CD4-positive, CD25-positive, alpha-beta regulatory T cell (primary cell): ENCODE measurements around the gene STK16. TPM values are rescaled to one million over a fixed set of nuclear protein-coding genes. Genes with fewer than 3 reads are reported as not detected.
A peak's percentile ranks its signal among the peaks of the same experiment; 100 is the strongest.

Experiments
- ATAC-seq, 2 donors: fragments of 150-1000 bp; cut with Tn5 transposase; one replicate each; pipeline ENCODE4 v1.10.0; 2021; ENCODE audit warnings: low read depth in 2 of 2, moderate number of reproducible peaks in 2 of 2, moderate library complexity in 1 of 2
- DNase-seq, 3 donors: peaks; one replicate each; pipeline versions ENCODE4 v3.0.0 to v3.0.0-alpha.2; 2012 to 2022; ENCODE audit warnings: mixed read lengths in 1 of 3
- H3K27ac ChIP-seq: one replicate; pipeline ENCODE4 v1.7.0; 2013; ENCODE audit warnings: mild to moderate bottlenecking, low read length; ENCODE audit not compliant: insufficient read depth, poor library complexity, severe bottlenecking
- H3K27me3 ChIP-seq: one replicate; pipeline ENCODE4 v1.7.0; 2013; ENCODE audit warnings: low read length; ENCODE audit not compliant: control insufficient read depth, insufficient read depth
- H3K36me3 ChIP-seq: one replicate; pipeline ENCODE4 v1.7.0; 2013; ENCODE audit warnings: mild to moderate bottlenecking, low read length, moderate library complexity; ENCODE audit not compliant: control insufficient read depth, insufficient read depth
- H3K4me1 ChIP-seq: 2 replicates; pipeline ENCODE4 v1.7.0; 2013; ENCODE audit warnings: mild to moderate bottlenecking, low read length; ENCODE audit not compliant: insufficient read depth, control insufficient read depth, poor library complexity, severe bottlenecking
- H3K4me3 ChIP-seq: one replicate; pipeline ENCODE4 v1.7.0; 2013; ENCODE audit warnings: low read depth, mild to moderate bottlenecking, low read length, moderate library complexity
- H3K9me3 ChIP-seq, 2 experiments: 1 replicate in 1 of 2; 2 replicates in 1 of 2; pipeline ENCODE4 v1.7.0; 2013; ENCODE audit warnings: low read length in 2 of 2, mild to moderate bottlenecking in 1 of 2, moderate library complexity in 1 of 2; ENCODE audit not compliant: control insufficient read depth in 2 of 2
- H3K27ac Mint-ChIP-seq, 3 donors: one replicate each; pipeline ENCODE4 v1.8.0; 2020 to 2022; ENCODE audit warnings: mild to moderate bottlenecking in 3 of 3, mixed read lengths in 3 of 3, moderate library complexity in 2 of 3
- H3K27me3 Mint-ChIP-seq: one replicate; pipeline ENCODE4 v1.8.0; 2022; ENCODE audit warnings: mild to moderate bottlenecking, mixed read lengths
- H3K36me3 Mint-ChIP-seq: one replicate; pipeline ENCODE4 v1.8.0; 2020; ENCODE audit warnings: mixed read lengths
- H3K4me1 Mint-ChIP-seq, 4 donors: one replicate each; pipeline ENCODE4 v1.8.0; 2020 to 2022; ENCODE audit warnings: mixed read lengths in 4 of 4, mild to moderate bottlenecking in 1 of 4
- H3K4me3 Mint-ChIP-seq, 4 donors: one replicate each; pipeline ENCODE4 v1.8.0; 2020 to 2022; ENCODE audit warnings: mild to moderate bottlenecking in 4 of 4, mixed read lengths in 4 of 4, moderate library complexity in 3 of 4
- H3K9me3 Mint-ChIP-seq, 7 donors: one replicate each; pipeline ENCODE4 v1.8.0; 2020 to 2022; ENCODE audit warnings: mixed read lengths in 7 of 7, mild to moderate bottlenecking in 3 of 7, moderate library complexity in 2 of 7
- polyA plus RNA-seq, 4 donors: library from polyadenylated mRNA; unstranded; fragments of 300-500 nt; fragmentation: Illumina TruSeq; gene quantifications; one replicate each; pipeline ENCODE4 v1.2.3, GENCODE V29; 2021
- total RNA-seq: library from RNA; stranded (reverse); gene quantifications from one replicate; pipeline ENCODE4 v1.2.3, GENCODE V29; 2022

The STK16 gene
- total and polyA plus RNA-seq, 5 donors from 2014 or later = 14.8 to 26.1 (median 19.8) TPM

GRCh38 chr2:219209236-219210195, 35.8 kb upstream of the STK16 start:
- Mint-ChIP-seq H3K4me1 (peaks cover 6 to 41% (median 18%) of the 10 kb centered on the region in 4 donors), H3K36me3 (no peaks in the 10 kb centered on the region)
- no peak overlapping the region for H3K4me3 ChIP-seq

GRCh38 chr2:219210196-219210885, 34.9 kb upstream of the STK16 start:
- peak overlapping the region; percentile 67 for H3K27ac ChIP-seq
- peaks cover 16% of the 10 kb centered on the region for H3K36me3 ChIP-seq
- no peaks in the 10 kb centered on the region for H3K9me3 ChIP-seq
- Mint-ChIP-seq H3K27me3 (peaks cover 4% of the 10 kb centered on the region), H3K4me1 (peaks cover 7 to 43% (median 18%) of the 10 kb centered on the region in 4 donors), H3K9me3 (no peaks in the 10 kb centered on the region), H3K36me3 (peaks cover 4% of the 10 kb centered on the region), H3K27ac (peak overlapping the region in 2 of 3 donors; percentile 71 to 81), H3K4me3 (peak overlapping the region in 1 of 4 donors; percentile 80)
- no peak for ATAC-seq
- no peak for DNase-seq
- peaks cover 26% of the 10 kb centered on the region for H3K4me1 ChIP-seq
- no peaks in the 10 kb centered on the region for H3K27me3 ChIP-seq
- no peak overlapping the region for H3K4me3 ChIP-seq

More at GRCh38 chr2:219209236-219210195, 35.8 kb upstream of the STK16 start:
- H3K4me3 Mint-ChIP-seq = peak overlapping the region; percentile 33 to 80 (median 58)
- no peak overlapping the region for H3K27ac ChIP-seq
- no peak for DNase-seq
- H3K27ac Mint-ChIP-seq = peak overlapping the region in 2 of 3 donors; percentile 71 to 81
- H3K27me3 Mint-ChIP-seq = peaks cover 4% of the 10 kb centered on the region
- H3K27me3 ChIP-seq = no peaks in the 10 kb centered on the region
- H3K9me3 Mint-ChIP-seq = no peaks in the 10 kb centered on the region
- no peak for ATAC-seq
- peaks cover 16% of the 10 kb centered on the region for H3K36me3 ChIP-seq
- peaks cover 26% of the 10 kb centered on the region for H3K4me1 ChIP-seq
- no peaks in the 10 kb centered on the region for H3K9me3 ChIP-seq

GRCh38 chr2:219210886-219211362, 34.4 kb upstream of the STK16 start:
- Histone ChIP-seq H3K4me1 (peaks cover 24% of the 10 kb centered on the region), H3K36me3 (peaks cover 16% of the 10 kb centered on the region), H3K27me3 (no peaks in the 10 kb centered on the region), H3K27ac (peak overlapping the region; percentile 67), H3K9me3 (no peaks in the 10 kb centered on the region), H3K4me3 (peak overlapping the region; percentile 53)
- Mint-ChIP-seq H3K36me3 (peaks cover 4% of the 10 kb centered on the region), H3K4me3 (peak overlapping the region in 3 of 4 donors; percentile 31 to 91 (median 84)), H3K9me3 (no peaks in the 10 kb centered on the region), H3K27me3 (peaks cover 4% of the 10 kb centered on the region), H3K4me1 (peaks cover 7 to 42% (median 17%) of the 10 kb centered on the region in 4 donors), H3K27ac (peak overlapping the region; percentile 95 to 99 (median 95))
- no peak for ATAC-seq
- no peak for DNase-seq

GRCh38 chr2:219213026-219213415, 32.3 kb upstream of the STK16 start:
- DNase-seq (no peak), ATAC-seq (no peak)
- no peaks in the 10 kb centered on the region for H3K27me3 Mint-ChIP-seq
- no peak overlapping the region for H3K4me3 ChIP-seq
- no peak overlapping the region for H3K27ac ChIP-seq
- H3K27me3 ChIP-seq = no peaks in the 10 kb centered on the region
- no peak overlapping the region for H3K27ac Mint-ChIP-seq
- peaks cover 4% of the 10 kb centered on the region for H3K36me3 Mint-ChIP-seq
- no peaks in the 10 kb centered on the region for H3K9me3 ChIP-seq
- H3K9me3 Mint-ChIP-seq = peaks cover 0 to 2% (median 0%) of the 10 kb centered on the region in 7 donors
- H3K4me1 ChIP-seq = peaks cover 18% of the 10 kb centered on the region
- no peak overlapping the region for H3K4me3 Mint-ChIP-seq
- H3K36me3 ChIP-seq = peaks cover 14% of the 10 kb centered on the region
- peaks cover 6 to 38% (median 18%) of the 10 kb centered on the region in 4 donors for H3K4me1 Mint-ChIP-seq

- Histone ChIP-seq H3K27ac (no peak overlapping the region), H3K27me3 (no peaks in the 10 kb centered on the region), H3K9me3 (no peaks in the 10 kb centered on the region), H3K4me3 (no peak overlapping the region), H3K36me3 (peaks cover 8% of the 10 kb centered on the region), H3K4me1 (peaks cover 23% of the 10 kb centered on the region)
- Mint-ChIP-seq H3K27ac (peak overlapping the region in 1 of 3 donors; percentile 69), H3K4me3 (no peak overlapping the region), H3K27me3 (no peaks in the 10 kb centered on the region), H3K4me1 (peaks cover 6 to 34% (median 16%) of the 10 kb centered on the region in 4 donors), H3K9me3 (peaks cover 0 to 2% (median 0%) of the 10 kb centered on the region in 7 donors), H3K36me3 (peaks cover 4% of the 10 kb centered on the region)
- no peak for ATAC-seq
- no peak for DNase-seq
These were observed 31.7 kb upstream of the STK16 start for GRCh38 chr2:219213486-219214071.

- peaks cover 6 to 38% (median 16%) of the 10 kb centered on the region in 4 donors for H3K4me1 Mint-ChIP-seq
- H3K36me3 Mint-ChIP-seq = peaks cover 4% of the 10 kb centered on the region
- Histone ChIP-seq H3K27ac (no peak overlapping the region), H3K36me3 (peaks cover 4% of the 10 kb centered on the region), H3K27me3 (no peaks in the 10 kb centered on the region), H3K9me3 (no peaks in the 10 kb centered on the region), H3K4me1 (peaks cover 29% of the 10 kb centered on the region), H3K4me3 (no peak overlapping the region)
- H3K4me3 Mint-ChIP-seq = no peak overlapping the region
- DNase-seq (no peak), ATAC-seq (no peak)
- no peaks in the 10 kb centered on the region for H3K27me3 Mint-ChIP-seq
- H3K27ac Mint-ChIP-seq = peak overlapping the region in 1 of 3 donors; percentile 69
- H3K9me3 Mint-ChIP-seq = peaks cover 0 to 2% (median 0%) of the 10 kb centered on the region in 7 donors
These were observed 31.1 kb upstream of the STK16 start for GRCh38 chr2:219214141-219214540.

GRCh38 chr2:219214786-219215185, 30.5 kb upstream of the STK16 start:
- no peak for DNase-seq
- Histone ChIP-seq H3K9me3 (no peaks in the 10 kb centered on the region), H3K4me1 (peaks cover 33% of the 10 kb centered on the region), H3K4me3 (no peak overlapping the region), H3K36me3 (no peaks in the 10 kb centered on the region), H3K27me3 (no peaks in the 10 kb centered on the region), H3K27ac (no peak overlapping the region)
- Mint-ChIP-seq H3K4me3 (peak overlapping the region in 1 of 4 donors; percentile 10), H3K9me3 (peaks cover 0 to 2% (median 0%) of the 10 kb centered on the region in 7 donors), H3K27ac (no peak overlapping the region), H3K4me1 (peaks cover 6 to 37% (median 16%) of the 10 kb centered on the region in 4 donors), H3K27me3 (no peaks in the 10 kb centered on the region), H3K36me3 (peaks cover 4% of the 10 kb centered on the region)
- ATAC-seq = no peak
